ENCODE measurements around the gene DPF3.

DPF3 gene

GRCh38 chr14:72600551-72601330 lies 293.2 kb downstream of the DPF3 start:
- Histone ChIP-seq H2BK5ac (ENCODE audit: low read depth, low read length, poor library complexity) (no peak overlapping the region), H4K8ac (ENCODE audit: low read depth, low read length) (peak overlapping the region; percentile 9), H3K23ac (ENCODE audit: low read length) (no peak overlapping the region), H2BK120ac (ENCODE audit: insufficient read depth, low read length, poor library complexity) (no peak overlapping the region), H3K4ac (ENCODE audit: low read depth, low read length) (no peak overlapping the region), H3K18ac (ENCODE audit: low read length) (no peak overlapping the region), H3K4me1 (ENCODE audit: control insufficient read depth in 1 of 2, insufficient read depth in 2 of 2, low read length in 2 of 2) (peaks cover 5 to 12% of the 10 kb centered on the region in 2 experiments), H4K12ac (ENCODE audit: low read depth, low read length) (no peak overlapping the region), H2BK12ac (ENCODE audit: low read length) (peak overlapping the region; percentile 1), H3K36me3 (ENCODE audit: control insufficient read depth in 1 of 2, insufficient read depth in 2 of 2, low read length in 2 of 2) (no peaks in the 10 kb centered on the region), H2AK5ac (ENCODE audit: low read length) (peak overlapping the region; percentile 69), H2AFZ (ENCODE audit: insufficient read depth, low read length, poor library complexity) (no peak overlapping the region), H3K27me3 (ENCODE audit: insufficient read depth, low read length) (no peaks in the 10 kb centered on the region), H3K14ac (ENCODE audit: low read length) (no peak overlapping the region), H3K9ac (ENCODE audit: low read length) (no peak overlapping the region), H3K79me2 (ENCODE audit: control insufficient read depth, insufficient read depth, low read length, poor library complexity) (no peaks in the 10 kb centered on the region), H3K4me3 (ENCODE audit: low read depth, low read length) (no peak overlapping the region), H3K9me3 (ENCODE audit: insufficient read depth, low read depth, low read length) (peaks cover 4% of the 10 kb centered on the region), H3K27ac (ENCODE audit: low read depth, low read length) (no peak overlapping the region), H3K79me1 (ENCODE audit: low read length) (peaks cover 3% of the 10 kb centered on the region), H3K4me2 (ENCODE audit: low read length) (no peak overlapping the region), H4K91ac (ENCODE audit: low read depth, low read length) (peak overlapping the region; percentile 13)
- WGBS (ENCODE audit: extremely low coverage, insufficient coverage, insufficient read length), result no CpG with 5 or more reads among the region's 9 CpGs
- no peak for DNase-seq

- H2BK12ac ChIP-seq (ENCODE audit: low read length), result no peak overlapping the region
- no CpG with 5 or more reads among the region's 16 CpGs for whole genome bisulfite sequencing (ENCODE audit: extremely low coverage, insufficient coverage, insufficient read length)
- no peaks in the 10 kb centered on the region for H3K27me3 ChIP-seq (ENCODE audit: insufficient read depth, low read length)
- no peak overlapping the region for H3K9ac ChIP-seq (ENCODE audit: low read length)
- no peak overlapping the region for H2AK5ac ChIP-seq (ENCODE audit: low read length)
- no peak for DNase-seq
- H3K79me2 ChIP-seq (ENCODE audit: control insufficient read depth, insufficient read depth, low read length, poor library complexity), result no peaks in the 10 kb centered on the region
- no peak overlapping the region for H3K27ac ChIP-seq (ENCODE audit: low read depth, low read length)
- H4K91ac ChIP-seq (ENCODE audit: low read depth, low read length), result peak overlapping the region; percentile 32
- no peak overlapping the region for H3K23ac ChIP-seq (ENCODE audit: low read length)
- H2AFZ ChIP-seq (ENCODE audit: insufficient read depth, low read length, poor library complexity), result no peak overlapping the region
- H3K14ac ChIP-seq (ENCODE audit: low read length), result no peak overlapping the region
- H3K18ac ChIP-seq (ENCODE audit: low read length), result no peak overlapping the region
- H2BK5ac ChIP-seq (ENCODE audit: low read depth, low read length, poor library complexity), result no peak overlapping the region
- H3K4me1 ChIP-seq (ENCODE audit: control insufficient read depth in 1 of 2, insufficient read depth in 2 of 2, low read length in 2 of 2), result peaks cover 5 to 12% of the 10 kb centered on the region in 2 experiments
- H3K36me3 ChIP-seq (ENCODE audit: control insufficient read depth in 1 of 2, insufficient read depth in 2 of 2, low read length in 2 of 2), result no peaks in the 10 kb centered on the region
- H4K8ac ChIP-seq (ENCODE audit: low read depth, low read length), result no peak overlapping the region
- H3K79me1 ChIP-seq (ENCODE audit: low read length), result peaks cover 3% of the 10 kb centered on the region
- no peaks in the 10 kb centered on the region for H3K9me3 ChIP-seq (ENCODE audit: insufficient read depth, low read depth, low read length)
- no peak overlapping the region for H3K4me2 ChIP-seq (ENCODE audit: low read length)
- H4K12ac ChIP-seq (ENCODE audit: low read depth, low read length), result no peak overlapping the region
- no peak overlapping the region for H3K4me3 ChIP-seq (ENCODE audit: low read depth, low read length)
- no peak overlapping the region for H3K4ac ChIP-seq (ENCODE audit: low read depth, low read length)
- no peak overlapping the region for H2BK120ac ChIP-seq (ENCODE audit: insufficient read depth, low read length, poor library complexity)
Observed at GRCh38 chr14:72599579-72600470, 294.1 kb downstream of the DPF3 start.

- H3K27me3 ChIP-seq (ENCODE audit: insufficient read depth, low read length), result no peaks in the 10 kb centered on the region
- no peak overlapping the region for H3K14ac ChIP-seq (ENCODE audit: low read length)
- no peak overlapping the region for H2AK5ac ChIP-seq (ENCODE audit: low read length)
- H3K18ac ChIP-seq (ENCODE audit: low read length), result no peak overlapping the region
- no peak for DNase-seq
- H2BK12ac ChIP-seq (ENCODE audit: low read length), result no peak overlapping the region
- no peak overlapping the region for H3K4me2 ChIP-seq (ENCODE audit: low read length)
- H2BK120ac ChIP-seq (ENCODE audit: insufficient read depth, low read length, poor library complexity), result no peak overlapping the region
- H3K23ac ChIP-seq (ENCODE audit: low read length), result no peak overlapping the region
- no peak overlapping the region for H4K12ac ChIP-seq (ENCODE audit: low read depth, low read length)
- H3K79me2 ChIP-seq (ENCODE audit: control insufficient read depth, insufficient read depth, low read length, poor library complexity), result no peaks in the 10 kb centered on the region
- no peak overlapping the region for H3K9ac ChIP-seq (ENCODE audit: low read length)
- WGBS (ENCODE audit: extremely low coverage, insufficient coverage, insufficient read length), result no CpG with 5 or more reads among the region's 5 CpGs
- no peak overlapping the region for H4K91ac ChIP-seq (ENCODE audit: low read depth, low read length)
- H3K4me3 ChIP-seq (ENCODE audit: low read depth, low read length), result no peak overlapping the region
- H3K9me3 ChIP-seq (ENCODE audit: insufficient read depth, low read depth, low read length), result no peaks in the 10 kb centered on the region
- no peaks in the 10 kb centered on the region for H3K36me3 ChIP-seq (ENCODE audit: control insufficient read depth in 1 of 2, insufficient read depth in 2 of 2, low read length in 2 of 2)
- peaks cover 3% of the 10 kb centered on the region for H3K79me1 ChIP-seq (ENCODE audit: low read length)
- no peak overlapping the region for H4K8ac ChIP-seq (ENCODE audit: low read depth, low read length)
- no peak overlapping the region for H2BK5ac ChIP-seq (ENCODE audit: low read depth, low read length, poor library complexity)
- no peak overlapping the region for H3K4ac ChIP-seq (ENCODE audit: low read depth, low read length)
- no peak overlapping the region for H2AFZ ChIP-seq (ENCODE audit: insufficient read depth, low read length, poor library complexity)
- peaks cover 3 to 10% of the 10 kb centered on the region in 2 experiments for H3K4me1 ChIP-seq (ENCODE audit: control insufficient read depth in 1 of 2, insufficient read depth in 2 of 2, low read length in 2 of 2)
- no peak overlapping the region for H3K27ac ChIP-seq (ENCODE audit: low read depth, low read length)
Observed at GRCh38 chr14:72598306-72598705, 295.6 kb downstream of the DPF3 start.

- Histone ChIP-seq H3K14ac (ENCODE audit: low read length) (no peak overlapping the region), H4K12ac (ENCODE audit: low read depth, low read length) (no peak overlapping the region), H3K4me1 (ENCODE audit: control insufficient read depth in 1 of 2, insufficient read depth in 2 of 2, low read length in 2 of 2) (peaks cover 2 to 8% of the 10 kb centered on the region in 2 experiments), H3K27me3 (ENCODE audit: insufficient read depth, low read length) (no peaks in the 10 kb centered on the region), H2AK5ac (ENCODE audit: low read length) (no peak overlapping the region), H3K27ac (ENCODE audit: low read depth, low read length) (no peak overlapping the region), H3K4me2 (ENCODE audit: low read length) (no peak overlapping the region), H3K9me3 (ENCODE audit: insufficient read depth, low read depth, low read length) (no peaks in the 10 kb centered on the region), H3K36me3 (ENCODE audit: control insufficient read depth in 1 of 2, insufficient read depth in 2 of 2, low read length in 2 of 2) (no peaks in the 10 kb centered on the region), H3K79me2 (ENCODE audit: control insufficient read depth, insufficient read depth, low read length, poor library complexity) (no peaks in the 10 kb centered on the region), H2AFZ (ENCODE audit: insufficient read depth, low read length, poor library complexity) (no peak overlapping the region), H3K18ac (ENCODE audit: low read length) (no peak overlapping the region), H3K9ac (ENCODE audit: low read length) (no peak overlapping the region), H3K4ac (ENCODE audit: low read depth, low read length) (no peak overlapping the region), H3K4me3 (ENCODE audit: low read depth, low read length) (no peak overlapping the region), H4K91ac (ENCODE audit: low read depth, low read length) (no peak overlapping the region), H4K8ac (ENCODE audit: low read depth, low read length) (no peak overlapping the region), H2BK120ac (ENCODE audit: insufficient read depth, low read length, poor library complexity) (no peak overlapping the region), H2BK5ac (ENCODE audit: low read depth, low read length, poor library complexity) (no peak overlapping the region), H3K79me1 (ENCODE audit: low read length) (peaks cover 3% of the 10 kb centered on the region), H2BK12ac (ENCODE audit: low read length) (no peak overlapping the region), H3K23ac (ENCODE audit: low read length) (no peak overlapping the region)
- no peak for DNase-seq
- WGBS (ENCODE audit: extremely low coverage, insufficient coverage, insufficient read length), result no CpG with 5 or more reads among the region's 16 CpGs
Observed at GRCh38 chr14:72597252-72598233, 296.4 kb downstream of the DPF3 start.

All from trophoblast cell (in vitro differentiated cells and primary cell).